Fibroblast of lung (primary cell): Measurements from ENCODE around the gene PCDHB12.
"Not testable (repeated sequence)": the region's sequence is repeated elsewhere in the genome, so short reads cannot be mapped to it uniquely, and the experiment has no call there.

ENCODE experiments used
- CTCF ChIP-seq, 2 donors: IDR thresholded peaks in 1 of 2; conservative IDR thresholded peaks in 1 of 2; 1 replicate in 1 of 2; 2 replicates in 1 of 2; pipeline ENCODE4 v1.5.1; 2011 to 2012; ENCODE audit warnings: low read length in 2 of 2, control low read depth in 1 of 2, inconsistent platforms in 1 of 2, low read depth in 1 of 2, mild to moderate bottlenecking in 1 of 2
- EZH2 ChIP-seq: IDR thresholded peaks from 2 replicates; pipeline ENCODE4 v1.5.1; 2012; ENCODE audit warnings: low read length, control low read depth, mild to moderate bottlenecking; ENCODE audit errors: missing control alignments

GRCh38 chr5:141184117-141184855 is 24.2 kb upstream of the PCDHB12 start:
- TF ChIP-seq CTCF (conservative IDR thresholded peaks at IDR 0.05 in 1 of 2, IDR thresholded peaks at IDR 0.05 in 1 of 2; ENCODE audit: low read depth in 1 of 2, low read length in 2 of 2); EZH2: not testable (repeated sequence)
